NCI-H2107 treated with DMSO at 0.1 percent for 48 hours (cell line): Measurements from ENCODE around the gene SH3GL1.
A peak's percentile ranks its signal among the peaks of the same experiment; 100 is the strongest.

Source experiments
- DNase-seq: peaks from one replicate; lab custom pipeline; 2025; ENCODE audit not compliant: unreplicated experiment; lab: John Stamatoyannopoulos, UW

Gene SH3GL1

GRCh38 chr19:4431808-4432674 is 31.7 kb upstream of the SH3GL1 start:
- DNase-seq = no peak

DNA sequence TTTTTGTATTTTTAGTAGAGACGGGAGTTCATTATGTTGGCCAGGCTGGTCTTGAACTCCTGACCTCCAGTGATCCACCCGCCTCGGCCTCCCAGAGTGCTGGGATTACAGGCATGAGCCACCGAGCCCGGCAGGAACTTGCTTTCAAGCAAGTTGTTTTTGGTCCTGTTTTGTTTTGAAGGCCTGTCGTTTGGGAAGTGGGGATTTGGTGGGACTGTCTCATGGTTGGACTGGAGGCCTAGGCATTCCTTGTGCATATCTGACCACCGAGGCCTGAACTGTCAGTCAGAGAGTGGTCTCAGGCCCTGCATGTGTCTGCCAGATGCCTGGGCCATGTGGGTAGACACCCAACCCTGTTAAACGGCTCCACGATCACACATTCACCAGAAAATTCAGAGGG is 30.9 kb upstream of the SH3GL1 start:
- no peak for DNase-seq

- DNase-seq = no peak
These were observed 30.4 kb upstream of the SH3GL1 start for GRCh38 chr19:4430760-4431159.

DNA sequence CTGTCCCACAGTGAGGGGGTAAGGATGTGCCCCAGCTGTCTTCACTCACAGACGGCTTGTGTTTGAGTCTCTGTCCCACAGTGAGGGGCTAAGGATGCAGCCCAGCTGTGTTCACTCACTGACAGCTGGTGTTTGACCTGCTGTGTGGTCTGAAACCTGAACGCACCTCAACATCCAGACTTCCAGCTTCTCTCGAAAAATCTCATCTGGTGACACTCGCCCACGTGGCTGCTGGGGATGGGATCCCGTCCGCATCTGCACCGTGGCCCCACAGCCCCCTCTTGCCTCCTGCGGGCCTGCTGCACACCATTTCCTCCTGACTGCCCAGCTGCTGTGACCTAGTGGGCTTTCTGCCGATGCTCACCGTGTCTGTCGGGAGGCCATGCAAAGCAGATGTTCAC is 29.4 kb upstream of the SH3GL1 start:
- no peak for DNase-seq

DNA sequence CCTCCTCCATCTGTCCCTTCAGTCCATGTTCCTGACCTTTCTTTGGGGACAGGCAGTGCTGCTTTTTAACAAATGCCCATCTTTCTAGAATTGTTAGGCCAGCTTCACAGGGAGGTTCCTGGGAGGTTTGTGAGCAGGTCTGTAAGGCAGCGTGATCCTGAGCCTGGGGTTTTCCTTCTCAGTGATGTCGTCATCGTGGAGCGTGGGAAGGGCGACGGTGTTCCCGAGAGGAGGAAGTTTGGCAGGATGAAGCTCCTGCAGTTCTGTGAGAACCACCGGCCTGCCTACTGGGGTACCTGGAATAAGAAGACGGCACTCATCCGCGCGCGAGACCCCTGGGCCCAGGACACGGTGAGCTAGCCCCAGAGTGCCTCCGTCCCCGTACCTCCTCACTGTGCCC is 28.9 kb upstream of the SH3GL1 start:
- no peak for DNase-seq

GRCh38 chr19:4428326-4428975 is 28.1 kb upstream of the SH3GL1 start:
- no peak for DNase-seq

DNA sequence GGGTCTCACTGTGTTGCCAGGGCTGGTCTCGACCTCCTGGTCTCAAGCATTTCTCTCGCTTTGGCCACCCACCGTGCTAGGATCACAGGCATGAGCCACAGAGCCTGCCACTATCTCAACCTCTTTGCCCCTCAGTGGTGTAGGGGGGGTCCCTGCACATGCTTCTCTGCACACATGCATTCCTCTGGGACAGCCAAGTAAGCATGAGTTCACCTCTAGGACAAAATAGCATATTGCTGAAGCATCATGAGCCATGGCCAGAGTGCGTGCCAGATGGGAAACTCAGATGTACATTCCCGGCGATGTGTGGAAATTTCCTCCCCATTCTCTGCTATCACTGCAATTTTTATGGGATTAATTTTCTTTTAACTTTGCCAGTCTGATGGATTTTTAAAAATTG is 25.2 kb upstream of the SH3GL1 start:
- DNase-seq = no peak

DNA sequence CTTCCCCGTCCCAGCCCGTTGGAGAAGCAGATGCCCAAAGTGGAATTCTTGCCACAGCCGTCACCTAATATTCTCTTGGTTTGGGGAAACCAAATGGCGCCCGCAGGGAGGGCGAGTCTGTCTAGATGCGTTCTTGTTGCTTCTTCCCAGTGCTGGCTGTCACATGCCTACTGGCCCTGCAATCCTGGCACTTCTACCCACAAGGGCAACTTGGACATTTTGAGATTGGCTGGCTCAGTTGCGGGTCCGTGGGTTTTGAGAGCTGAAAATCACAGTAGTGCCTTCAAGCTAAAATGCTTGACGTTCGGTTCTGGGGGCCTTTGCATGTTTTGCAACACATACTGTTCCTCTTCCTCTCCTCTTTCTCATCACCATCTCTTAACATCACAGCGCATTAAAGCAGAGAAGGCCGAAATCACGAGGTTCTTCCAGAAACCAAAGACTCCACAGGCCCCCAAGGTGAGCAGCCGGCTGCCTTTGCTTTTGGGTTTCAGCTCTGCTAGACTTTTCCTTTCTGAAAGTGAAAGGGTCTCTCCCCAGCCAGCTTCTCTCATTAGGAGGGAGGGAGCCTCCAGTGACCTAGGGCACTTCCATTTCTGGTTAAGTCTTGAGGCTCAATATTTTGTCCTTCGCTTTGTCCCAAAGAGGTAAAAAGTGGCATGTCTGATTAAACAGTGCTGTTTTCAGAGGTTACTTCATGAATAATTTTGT is 23.2 kb upstream of the SH3GL1 start:
- DNase-seq = no peak

GRCh38 chr19:4416268-4416667 is 15.9 kb upstream of the SH3GL1 start:
- DNase-seq = no peak

- DNase-seq = no peak
These were observed 15.0 kb upstream of the SH3GL1 start for GRCh38 chr19:4415352-4415751.

DNA sequence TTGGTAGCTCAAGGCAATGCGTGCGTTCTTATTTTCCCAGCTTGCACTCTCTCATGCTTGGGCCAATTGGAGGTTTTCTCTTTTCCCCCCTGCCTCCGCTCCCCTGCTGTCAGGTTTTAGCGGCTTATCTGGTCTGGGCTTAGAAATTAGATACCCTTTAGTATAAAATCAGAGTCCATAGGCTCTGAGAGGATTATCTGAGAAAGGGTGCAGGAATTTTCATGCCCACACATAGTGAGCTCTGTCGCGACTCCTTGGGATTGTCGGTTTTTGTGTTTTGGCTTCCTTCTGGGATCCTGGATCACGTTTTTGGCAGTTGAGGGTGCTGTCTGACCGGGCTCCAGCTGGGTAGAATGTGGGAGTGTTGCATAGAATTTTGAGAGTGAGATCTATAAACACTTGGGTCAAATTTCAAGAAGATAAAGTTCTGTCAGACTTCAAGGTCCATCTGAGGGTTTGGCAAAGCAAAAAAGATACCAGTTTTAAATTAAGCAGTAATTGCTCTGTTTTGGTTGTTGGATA is 14.5 kb upstream of the SH3GL1 start:
- no peak for DNase-seq

DNA sequence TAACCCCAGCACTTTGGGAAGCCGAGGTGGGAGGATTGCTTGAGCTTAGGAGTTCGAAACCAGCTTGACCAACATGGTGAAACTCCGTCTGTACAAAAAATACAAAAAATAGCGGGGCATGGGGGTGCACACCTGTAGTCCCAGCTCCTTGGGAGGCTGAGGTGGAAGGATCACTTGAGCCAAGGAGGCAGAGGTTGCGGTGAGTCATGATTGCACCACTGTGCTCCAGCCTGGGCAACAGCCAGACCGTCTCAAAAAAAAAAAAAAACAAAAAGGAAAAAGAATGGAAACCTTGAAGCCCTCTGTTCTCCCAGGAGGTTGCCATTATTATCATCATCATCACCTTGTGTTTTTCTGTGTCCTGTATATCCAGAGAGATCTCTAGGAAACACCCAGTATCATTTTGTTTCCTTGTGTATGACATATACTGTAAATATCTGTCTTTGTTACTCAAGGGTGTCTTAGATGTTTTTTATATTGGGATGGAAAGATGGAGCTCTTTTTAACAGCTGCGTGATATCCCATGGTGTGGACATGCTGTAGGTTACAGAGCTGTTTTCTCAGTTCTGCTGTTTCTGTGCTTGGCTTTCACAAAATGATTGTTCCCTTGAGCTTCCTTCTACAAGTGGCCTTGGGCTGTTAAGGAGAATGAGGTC is 13.9 kb upstream of the SH3GL1 start:
- no peak for DNase-seq

DNA sequence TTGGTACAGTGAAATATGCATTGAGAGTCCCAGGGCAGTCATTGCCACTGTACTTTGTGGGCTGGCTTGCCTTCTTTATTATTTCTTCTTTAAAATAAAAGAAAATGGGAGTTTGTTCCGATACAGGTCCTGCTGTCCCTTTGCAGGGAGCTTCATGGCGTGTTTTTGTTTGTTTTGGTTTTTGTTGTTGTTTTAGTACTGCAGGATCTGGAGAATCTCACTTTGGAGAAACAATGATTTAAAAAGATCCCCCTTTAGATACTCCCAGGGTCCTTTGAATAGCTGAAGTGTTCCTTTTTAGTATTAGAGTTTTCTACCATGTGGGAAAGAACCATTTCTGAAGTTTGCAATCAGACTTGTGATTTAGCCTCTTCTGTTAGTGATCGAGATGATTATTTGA is 13.2 kb upstream of the SH3GL1 start:
- no peak for DNase-seq

- DNase-seq = no peak
These were observed 9.0 kb upstream of the SH3GL1 start for GRCh38 chr19:4409123-4409933.

DNA sequence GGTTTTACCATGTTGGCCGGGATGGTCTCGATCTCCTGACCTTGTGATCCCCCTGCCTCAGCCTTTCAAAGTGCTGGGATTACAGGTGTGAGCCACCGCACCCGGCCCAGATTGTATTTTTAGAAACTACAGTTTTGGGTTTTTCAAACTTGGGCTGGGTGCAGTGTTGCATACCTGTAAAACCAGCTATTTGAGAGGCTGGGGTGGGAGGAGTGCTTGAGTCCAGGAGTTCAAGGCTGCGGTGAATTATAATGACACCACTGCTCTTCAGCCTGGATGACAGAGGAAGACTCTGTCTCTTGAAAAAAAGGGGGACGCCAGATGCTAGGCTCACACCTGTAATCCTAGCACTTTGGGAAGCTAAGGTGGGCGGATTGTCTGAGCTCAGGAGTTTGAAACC is 6.3 kb upstream of the SH3GL1 start:
- no peak for DNase-seq

DNA sequence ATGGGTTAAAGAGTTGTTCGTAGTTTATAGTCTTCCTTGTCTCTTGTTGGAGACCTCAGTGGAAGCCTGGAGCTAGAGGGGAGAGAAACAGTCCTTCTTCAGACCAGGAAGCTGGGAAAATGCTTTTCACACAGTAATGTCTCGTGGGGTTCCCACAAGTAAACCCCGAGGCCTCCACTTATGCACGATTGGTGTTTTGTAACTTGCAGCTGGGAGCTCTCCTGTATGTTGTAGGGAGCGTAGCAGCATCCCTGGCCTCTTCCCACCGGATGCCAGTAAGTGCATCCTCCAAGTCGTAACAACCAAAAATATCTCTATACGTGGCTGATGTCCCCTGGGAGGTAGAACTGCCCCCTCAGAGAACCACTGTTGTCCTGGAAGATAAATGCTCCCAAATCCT is 5.6 kb upstream of the SH3GL1 start:
- no peak for DNase-seq

DNA sequence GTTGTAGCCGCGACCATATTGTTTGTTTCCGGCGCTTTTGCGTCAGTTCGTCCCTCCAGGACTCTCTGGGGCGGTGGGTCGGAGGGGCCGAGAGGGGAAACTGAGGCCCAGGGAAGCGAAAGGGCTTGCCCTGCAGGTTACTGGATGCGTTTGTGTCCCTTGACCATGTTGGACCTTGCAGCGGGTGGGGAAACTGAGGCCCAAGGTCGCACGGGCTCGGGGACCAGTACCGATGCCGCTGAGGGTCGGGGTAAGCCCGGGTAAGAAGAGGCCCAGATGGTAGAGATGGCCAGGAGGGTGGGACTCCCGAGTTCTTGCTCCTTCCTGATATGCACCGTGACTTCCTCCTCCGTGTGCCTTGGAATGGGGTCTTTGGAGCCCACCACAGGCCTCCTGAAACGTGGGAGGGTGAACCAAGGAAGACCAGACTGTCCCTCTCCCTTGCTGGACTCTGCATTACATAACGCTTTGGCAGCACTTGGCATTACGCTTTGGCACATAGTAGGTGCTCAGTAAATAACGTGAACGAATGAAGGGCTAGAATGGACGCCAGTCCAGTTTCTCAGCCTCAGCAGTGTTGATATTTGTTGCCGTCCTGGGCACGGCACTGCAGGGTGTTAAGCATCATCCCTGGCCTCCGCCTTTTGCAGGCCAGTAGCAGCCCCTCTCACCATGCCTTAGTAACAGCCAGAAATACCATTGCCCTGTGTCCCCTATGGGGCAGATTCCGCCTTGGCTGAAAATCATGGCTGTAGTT is 2.8 kb upstream of the SH3GL1 start:
- no peak for DNase-seq

DNA sequence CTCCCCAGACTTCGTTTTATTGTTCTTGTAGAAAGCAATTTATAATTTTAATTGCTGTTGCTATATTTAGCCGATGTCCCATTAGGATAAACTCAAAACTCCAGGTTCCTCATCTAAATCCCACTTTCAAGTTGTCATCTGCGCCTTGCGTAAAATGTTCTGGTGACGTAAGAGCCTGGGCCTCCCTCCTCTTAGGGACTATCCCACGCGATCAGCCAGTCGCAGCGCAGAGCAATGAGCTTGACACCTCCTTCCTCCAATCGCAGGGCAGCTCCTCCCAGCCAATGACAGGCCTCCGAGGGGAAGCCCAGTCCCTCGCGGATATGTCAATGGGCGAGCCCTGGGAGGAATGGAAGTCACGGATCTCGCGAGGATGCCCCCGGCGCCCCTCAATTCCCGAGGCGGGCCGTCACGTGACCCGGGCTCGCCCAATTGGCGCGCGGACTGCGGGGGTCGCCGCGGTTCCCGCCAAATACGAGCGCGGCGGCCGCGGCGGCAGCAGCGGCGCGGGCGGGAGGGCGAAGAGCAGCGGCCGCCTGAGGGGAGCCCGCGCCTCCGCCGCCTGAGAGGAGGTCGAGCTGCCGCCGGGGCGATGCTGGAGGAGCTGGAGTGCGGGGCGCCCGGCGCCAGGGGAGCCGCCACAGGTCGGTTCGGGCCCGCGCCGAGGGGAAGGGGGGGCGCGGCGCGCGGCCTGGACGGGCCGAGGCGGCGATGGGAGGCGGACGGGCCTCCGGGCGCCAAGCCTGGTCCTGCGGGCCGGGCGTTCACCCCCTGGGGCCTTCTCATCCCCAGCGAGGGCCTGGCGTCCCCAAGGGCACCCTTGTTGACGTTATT is 2.0 kb upstream of the SH3GL1 start, which contains the start of gene CHAF1A:
Gene CHAF1A (plus strand): TSS at position 470 of the 834 bp plus-strand sequence. CDS start 123 bp downstream, at position 593.
- peak; percentile 97 for DNase-seq

DNA sequence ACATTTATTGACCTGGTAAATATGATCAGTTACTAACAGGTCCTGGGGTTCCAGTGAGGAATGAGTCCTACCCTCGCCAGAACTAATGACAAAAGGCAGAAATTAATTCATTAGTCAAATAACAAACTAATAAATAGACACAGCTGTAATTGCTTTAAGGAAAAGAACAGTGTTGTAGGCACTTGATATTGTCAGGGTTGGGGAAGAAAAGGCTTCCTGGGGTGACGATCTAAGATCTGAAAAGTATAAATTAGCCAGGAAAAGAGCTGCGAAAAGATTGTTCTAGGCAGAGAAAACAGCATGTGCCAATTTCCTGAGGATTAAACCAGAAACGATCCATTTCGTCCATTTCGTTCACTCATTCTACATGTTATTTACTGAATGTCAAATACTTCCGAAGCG is 1.4 kb upstream of the SH3GL1 start:
- no peak for DNase-seq
